EL (cell line): ENCODE data around the gene RCAN1.

Experiments used
- DNase-seq: peaks from one replicate; pipeline ENCODE4 v3.0.0-alpha.2; 2016

The RCAN1 gene

GRCh38 chr21:34614628-34615486 is at the start of gene RCAN1:
Gene RCAN1 (minus strand): TSS chr21:34615113. CDS start chr21:34615011, 102 bp downstream.
- peak; percentile 94 for DNase-seq

DNA sequence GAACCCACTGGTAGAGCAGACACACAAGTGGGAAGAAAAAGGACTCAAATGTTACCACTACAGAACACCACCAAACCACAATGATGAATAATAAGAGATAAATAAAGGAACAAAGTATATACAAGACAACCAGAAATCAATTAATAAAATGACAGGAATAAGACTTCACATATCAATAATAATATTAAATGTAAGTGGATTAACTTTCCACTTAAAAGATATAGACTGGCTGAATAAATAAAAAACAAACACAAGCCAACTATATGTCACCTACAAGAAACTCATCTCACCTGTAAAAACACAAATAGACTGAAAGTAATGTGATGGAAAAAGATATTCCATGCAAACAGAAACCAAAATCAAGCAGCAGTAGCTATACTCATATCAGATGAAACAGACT is 46.9 kb upstream of the RCAN1 start:
- no peak for DNase-seq

- no peak for DNase-seq
Measured at GRCh38 chr21:34653522-34653921, 38.6 kb upstream of the RCAN1 start.

GRCh38 chr21:34651642-34652041 is 36.7 kb upstream of the RCAN1 start:
- DNase-seq, result no peak

DNA sequence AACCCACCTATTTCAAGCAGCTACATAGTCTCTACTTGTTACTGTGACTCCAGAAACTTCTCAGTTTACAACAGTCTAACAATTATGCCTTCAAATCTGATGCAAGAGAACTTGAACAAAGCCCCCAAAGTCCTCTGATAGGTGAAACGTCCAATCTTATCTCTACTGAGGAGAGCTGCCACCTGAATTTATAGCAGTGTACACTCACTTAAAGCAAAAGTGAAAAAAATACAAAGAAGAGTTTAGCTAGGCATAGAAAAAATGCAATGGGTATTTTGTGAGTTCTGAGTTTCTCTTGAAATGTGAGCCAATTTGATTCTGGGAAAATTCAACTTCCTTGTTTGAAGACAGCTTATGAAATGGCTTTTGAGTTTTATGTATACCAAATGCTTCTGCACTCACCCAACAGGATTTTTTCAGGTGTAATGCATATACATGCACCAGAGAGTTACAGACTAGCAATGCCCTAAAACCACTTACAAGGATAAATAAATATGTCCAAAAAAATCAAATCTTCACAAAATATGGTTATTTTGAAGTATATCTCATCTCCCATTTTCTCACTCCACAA is 36.0 kb upstream of the RCAN1 start:
- no peak for DNase-seq

DNA sequence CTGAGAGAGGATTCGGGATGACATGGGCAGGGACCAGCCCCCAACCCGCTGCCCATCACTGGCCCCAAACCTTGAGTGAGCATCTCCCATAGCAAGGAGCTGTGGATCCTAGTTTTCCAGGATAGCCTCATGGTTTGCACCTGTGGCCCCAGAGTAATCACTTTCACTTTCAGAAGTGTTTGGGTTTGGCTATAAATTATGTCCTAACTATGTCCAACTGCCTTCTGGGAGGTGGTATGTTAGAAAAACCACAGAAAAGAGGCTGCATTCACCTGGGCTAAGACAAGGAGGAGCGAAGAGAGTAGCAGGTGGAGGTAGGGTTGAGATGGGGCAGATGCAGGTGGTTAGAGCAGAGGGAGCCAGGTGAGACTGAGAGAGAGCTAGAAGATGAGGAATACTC is 34.5 kb upstream of the RCAN1 start:
- DNase-seq, result no peak

GRCh38 chr21:34648739-34649297 is 33.9 kb upstream of the RCAN1 start:
- DNase-seq, result no peak

DNA sequence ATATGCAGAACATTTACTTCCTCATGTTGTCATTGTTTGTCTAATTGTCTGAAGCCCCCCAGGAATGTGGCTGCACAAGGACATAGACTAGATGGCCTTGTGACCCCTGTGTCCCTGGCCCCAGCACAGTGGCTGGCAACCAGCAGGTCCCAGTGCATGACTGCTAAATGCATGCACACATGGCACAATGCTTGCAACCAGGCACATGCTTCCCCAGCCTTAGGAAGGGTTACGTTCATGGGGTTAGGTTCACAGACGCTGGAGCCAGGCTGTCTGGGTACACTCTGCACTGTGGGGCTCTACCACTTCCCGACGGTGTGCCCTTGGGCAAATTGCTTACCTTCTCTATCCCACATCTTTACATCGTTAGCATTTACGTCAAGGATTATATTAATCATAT is 32.6 kb upstream of the RCAN1 start:
- DNase-seq, result no peak

DNA sequence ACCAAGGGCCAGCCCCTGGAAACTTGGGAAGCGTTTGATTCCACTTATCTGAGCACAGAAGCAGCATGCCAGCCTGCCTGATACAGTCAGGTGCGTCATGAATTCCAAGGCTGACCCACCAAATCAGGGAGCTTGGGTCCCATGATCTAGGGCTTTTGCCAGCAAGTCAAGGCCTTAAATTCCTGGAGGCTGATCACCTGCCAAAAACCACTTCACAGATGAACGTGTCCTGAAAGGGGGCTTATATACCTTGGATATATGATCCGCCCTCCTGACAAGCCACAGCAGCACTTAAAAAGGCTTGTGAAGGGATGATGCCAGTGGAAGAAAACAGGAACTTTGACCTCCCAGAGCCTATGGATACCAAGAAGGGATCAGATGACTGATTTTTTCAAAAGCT is 29.9 kb upstream of the RCAN1 start:
- DNase-seq, result no peak

DNA sequence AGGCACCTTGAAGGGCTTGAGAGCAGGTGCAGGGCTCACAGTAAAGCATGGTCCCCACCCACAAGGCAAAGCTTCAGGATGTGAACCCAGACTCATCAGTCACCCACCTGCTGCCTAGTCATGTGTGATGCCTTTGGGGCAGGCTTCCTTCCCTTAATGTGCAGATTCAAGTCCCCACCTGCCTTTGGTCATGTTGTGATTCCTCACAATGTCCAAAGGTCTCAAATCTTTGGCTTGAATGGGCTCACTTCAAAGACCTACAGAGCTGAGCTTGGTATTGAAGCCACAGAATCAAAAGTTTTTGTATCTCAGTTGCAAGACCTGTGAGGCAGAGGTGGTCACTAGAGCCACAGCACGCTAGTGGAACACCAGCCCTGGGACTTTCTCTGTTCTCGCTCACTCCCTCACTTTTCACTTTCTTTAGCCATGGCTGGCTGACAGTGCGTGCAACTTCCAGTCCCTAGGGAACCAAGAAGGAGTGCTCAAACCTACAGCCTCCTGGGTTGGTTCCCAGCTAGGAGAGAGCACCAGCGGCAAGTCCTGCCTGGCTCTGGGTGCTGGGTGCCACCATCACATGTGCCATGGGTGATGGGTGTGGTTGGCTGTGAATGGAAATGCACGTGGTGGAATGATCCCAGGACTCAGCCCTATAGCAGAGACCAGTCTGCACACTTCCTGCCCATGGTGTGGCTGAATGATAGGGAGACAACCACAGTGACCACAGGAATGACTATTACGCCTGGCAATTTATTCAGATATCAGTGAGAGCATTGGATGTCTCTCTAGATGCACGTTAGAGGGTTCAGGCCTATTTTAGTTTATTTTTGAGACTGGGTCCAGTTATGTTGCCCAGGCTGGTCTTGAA is 27.5 kb upstream of the RCAN1 start:
- DNase-seq, result peak; percentile 77

GRCh38 chr21:34640858-34641257 is 25.9 kb upstream of the RCAN1 start:
- DNase-seq, result peak; percentile 87

- no peak for DNase-seq
Measured at GRCh38 chr21:34639882-34640788, 25.2 kb upstream of the RCAN1 start.

- no peak for DNase-seq
Measured at GRCh38 chr21:34639250-34639649, 24.3 kb upstream of the RCAN1 start.

GRCh38 chr21:34636961-34637360 is 22.0 kb upstream of the RCAN1 start:
- no peak for DNase-seq

- no peak for DNase-seq
Measured at GRCh38 chr21:34635307-34635706, 20.4 kb upstream of the RCAN1 start.

GRCh38 chr21:34632498-34632897 is 17.6 kb upstream of the RCAN1 start:
- DNase-seq, result no peak

- peak; percentile 54 for DNase-seq
Measured at GRCh38 chr21:34630536-34631143, 15.7 kb upstream of the RCAN1 start.

DNA sequence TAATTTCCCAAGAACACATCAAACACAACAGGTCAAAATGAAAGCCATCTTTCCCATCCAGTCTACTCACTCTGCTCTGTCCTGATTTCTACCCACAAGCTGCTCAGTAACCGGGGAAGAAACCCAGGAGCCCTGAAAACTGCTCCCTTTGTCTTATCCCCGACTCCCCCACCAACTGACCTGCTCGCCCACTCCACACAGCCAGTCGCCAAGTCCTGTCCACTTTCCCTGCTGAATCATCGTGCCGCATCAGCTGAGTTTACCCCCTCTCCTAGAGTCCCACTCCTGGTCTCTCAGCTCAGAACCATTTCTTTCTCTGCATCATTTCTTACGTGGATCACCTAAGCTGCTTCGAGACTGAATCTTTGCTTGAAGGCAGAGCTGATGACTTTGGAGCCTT is 11.2 kb upstream of the RCAN1 start:
- DNase-seq, result no peak

- no peak for DNase-seq
Measured at GRCh38 chr21:34625030-34625593, 10.2 kb upstream of the RCAN1 start.

GRCh38 chr21:34623516-34623915 is 8.6 kb upstream of the RCAN1 start:
- DNase-seq, result no peak
